ENCODE data around the gene ZNF846. TPM values are rescaled to one million over a fixed set of nuclear protein-coding genes. Genes with fewer than 3 reads are reported as not detected.

ZNF846 gene
- 17.3 and 20.2 TPM in 2 replicates for total RNA-seq

DNA sequence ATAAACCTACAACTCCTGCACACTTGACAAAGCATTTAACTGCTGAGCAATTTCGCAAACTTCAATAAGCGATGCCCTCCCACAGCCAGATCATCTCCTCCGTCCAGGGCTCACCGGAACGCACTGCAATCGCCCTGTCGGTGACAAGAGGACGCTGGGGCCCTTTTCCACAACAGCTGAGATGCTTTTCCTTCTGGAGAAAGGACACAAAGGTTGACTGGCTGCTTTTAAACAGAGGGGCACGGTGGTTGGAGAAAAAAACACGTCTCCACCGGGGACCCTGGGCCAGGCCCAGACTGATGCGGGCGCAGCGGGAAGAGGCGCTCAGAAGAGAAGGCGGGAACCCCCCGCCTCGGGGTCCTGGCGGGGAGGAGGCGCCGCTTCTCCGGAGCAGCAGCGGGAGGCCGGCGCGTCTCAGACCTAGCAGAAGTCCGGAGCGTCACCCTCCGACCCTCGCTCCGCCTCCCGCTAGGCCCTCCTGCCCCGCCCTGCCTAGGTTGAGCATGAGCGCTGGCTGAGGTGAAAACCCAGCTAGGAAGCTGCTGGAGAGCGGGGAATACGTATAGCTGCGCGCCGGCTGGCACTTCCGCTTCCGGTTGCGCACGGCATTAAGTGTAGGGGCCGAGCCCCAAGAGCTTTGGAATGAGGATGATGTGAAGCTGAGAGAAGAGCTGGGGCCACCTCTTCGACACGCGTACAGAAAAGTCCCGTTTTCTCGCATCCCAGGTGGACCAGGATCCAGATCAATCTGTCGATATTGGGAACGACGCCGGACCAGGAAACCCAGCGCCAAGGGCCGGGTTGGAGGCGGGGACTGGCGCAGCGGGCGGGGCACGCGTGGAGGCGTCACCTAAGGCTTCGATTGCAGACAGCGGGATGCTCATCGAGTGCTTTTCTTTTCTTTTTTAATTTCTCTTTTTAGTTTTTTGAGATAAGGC is at the start of gene ZNF846:
Gene ZNF846 (minus strand): TSS at position 564 of the 938 bp plus-strand sequence. CDS start 3,788 bp downstream, outside the sequence.

Other genes with a start within 250 kb of the ZNF846 start
- gene ZNF426, start 230.1 kb downstream of the ZNF846 start, total RNA-seq = 27.2 and 32.7 TPM in 2 replicates
- gene ZNF121, start 184.2 kb downstream of the ZNF846 start, total RNA-seq = 28.4 and 30.4 TPM in 2 replicates
- 37.4 and 42.8 TPM in 2 replicates for gene ZNF561, start 147.5 kb downstream of the ZNF846 start, total RNA-seq
- 22.4 and 23.5 TPM in 2 replicates for gene ZNF562, start 93.6 kb downstream of the ZNF846 start, total RNA-seq
- 22.1 and 35.1 TPM in 2 replicates for gene FBXL12, start 50.3 kb upstream of the ZNF846 start, total RNA-seq
- 126 and 308 TPM in 2 replicates for gene UBL5, start 59.2 kb upstream of the ZNF846 start, total RNA-seq
- gene PIN1, start 66.6 kb upstream of the ZNF846 start, total RNA-seq = 106 and 166 TPM in 2 replicates
- 4.1 and 6.1 TPM in 2 replicates for gene OLFM2, start 167.8 kb upstream of the ZNF846 start, total RNA-seq
- gene COL5A3, start 241.8 kb upstream of the ZNF846 start, total RNA-seq = 3.8 and 5.0 TPM in 2 replicates
- not detected in 2 replicates for gene RDH8, start 244.7 kb upstream of the ZNF846 start, total RNA-seq

All from smooth muscle cell of trachea (primary cell).